ENCODE data around the gene DNHD1. TPM values are rescaled to one million over a fixed set of nuclear protein-coding genes. Genes with fewer than 3 reads are reported as not detected.

DNHD1 gene
- total RNA-seq, 4 donors from 2014 or later, result 5.9 to 13.6 (median 8.4) TPM

DNA sequence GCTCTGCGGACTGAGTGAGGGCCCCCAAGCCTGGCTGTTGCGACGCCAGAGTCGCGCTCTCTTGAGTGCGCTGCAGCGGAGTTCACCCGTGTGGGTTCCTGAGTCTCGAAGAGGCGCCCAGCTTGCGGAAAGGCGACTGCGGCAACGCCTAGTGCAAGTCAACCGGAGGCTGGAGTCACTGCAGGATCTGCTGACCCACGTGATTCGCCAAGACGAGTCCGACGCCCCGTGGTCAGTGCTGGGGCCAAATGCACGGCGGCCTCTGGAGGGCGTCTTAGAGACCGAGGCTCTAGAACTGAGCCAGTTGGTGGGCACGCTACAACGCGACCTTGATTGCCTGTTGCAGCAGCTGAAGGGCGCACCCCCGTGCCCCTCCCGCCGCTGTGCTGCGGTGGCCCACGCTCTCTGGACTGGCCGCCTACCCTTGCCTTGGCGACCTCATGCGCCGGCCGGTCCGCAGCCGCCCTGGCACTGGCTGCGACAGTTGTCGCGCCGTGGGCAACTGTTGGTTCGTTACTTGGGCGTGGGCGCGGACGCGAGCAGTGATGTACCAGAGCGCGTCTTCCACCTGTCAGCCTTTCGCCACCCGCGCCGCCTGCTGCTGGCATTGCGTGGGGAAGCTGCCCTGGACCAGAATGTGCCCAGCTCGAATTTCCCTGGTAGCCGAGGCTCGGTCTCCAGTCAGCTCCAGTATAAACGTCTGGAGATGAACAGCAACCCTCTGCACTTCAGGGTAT lies 73.8 kb downstream of the DNHD1 start:
- intact Hi-C loops (cut with DNase I; ENCODE audit: low total_unique reads), result no loop called here
- no peak for DNase-seq (ENCODE audit: low spot score in 2 of 2)
- WGBS, 2 donors, result 58 to 94% methylated on average over 62 of the region's 62 CpGs
- TF ChIP-seq, protein P1, sequence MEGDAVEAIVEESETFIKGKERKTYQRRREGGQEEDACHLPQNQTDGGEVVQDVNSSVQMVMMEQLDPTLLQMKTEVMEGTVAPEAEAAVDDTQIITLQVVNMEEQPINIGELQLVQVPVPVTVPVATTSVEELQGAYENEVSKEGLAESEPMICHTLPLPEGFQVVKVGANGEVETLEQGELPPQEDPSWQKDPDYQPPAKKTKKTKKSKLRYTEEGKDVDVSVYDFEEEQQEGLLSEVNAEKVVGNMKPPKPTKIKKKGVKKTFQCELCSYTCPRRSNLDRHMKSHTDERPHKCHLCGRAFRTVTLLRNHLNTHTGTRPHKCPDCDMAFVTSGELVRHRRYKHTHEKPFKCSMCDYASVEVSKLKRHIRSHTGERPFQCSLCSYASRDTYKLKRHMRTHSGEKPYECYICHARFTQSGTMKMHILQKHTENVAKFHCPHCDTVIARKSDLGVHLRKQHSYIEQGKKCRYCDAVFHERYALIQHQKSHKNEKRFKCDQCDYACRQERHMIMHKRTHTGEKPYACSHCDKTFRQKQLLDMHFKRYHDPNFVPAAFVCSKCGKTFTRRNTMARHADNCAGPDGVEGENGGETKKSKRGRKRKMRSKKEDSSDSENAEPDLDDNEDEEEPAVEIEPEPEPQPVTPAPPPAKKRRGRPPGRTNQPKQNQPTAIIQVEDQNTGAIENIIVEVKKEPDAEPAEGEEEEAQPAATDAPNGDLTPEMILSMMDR (IDR thresholded peaks at IDR 0.05), result no peak
- no peak for TF ChIP-seq POLR2A (IDR thresholded peaks at IDR 0.05)
- no peak overlapping the region for H3K4me3 ChIP-seq (ENCODE audit: low read depth, poor library complexity, severe bottlenecking)

DNA sequence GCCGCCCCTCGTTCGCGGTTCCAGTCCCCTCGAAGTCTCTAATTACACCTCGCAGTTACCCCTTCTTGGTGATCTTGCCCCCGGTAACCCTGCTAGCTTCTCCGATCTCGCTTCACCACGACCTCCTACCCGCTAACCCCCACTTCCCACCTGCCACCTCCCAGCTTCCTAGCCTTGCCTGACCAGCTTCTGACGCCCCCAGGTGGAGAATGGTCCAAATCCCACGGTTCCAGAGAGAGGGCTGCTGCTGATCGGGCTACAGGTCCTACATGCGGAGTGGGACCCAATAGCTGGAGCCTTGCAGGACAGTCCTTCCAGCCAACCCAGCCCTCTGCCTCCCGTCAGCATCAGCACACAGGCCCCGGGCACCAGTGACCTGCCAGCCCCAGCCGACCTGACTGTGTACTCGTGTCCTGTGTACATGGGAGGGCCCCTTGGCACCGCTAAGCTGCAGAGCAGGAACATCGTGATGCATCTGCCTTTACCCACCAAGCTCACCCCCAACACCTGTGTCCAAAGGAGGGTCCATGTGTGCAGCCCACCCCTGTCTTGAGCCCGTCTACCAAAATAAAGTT lies 74.4 kb downstream of the DNHD1 start:
- TF ChIP-seq POLR2A (IDR thresholded peaks at IDR 0.05), result no peak
- TF ChIP-seq, protein P1 (IDR thresholded peaks at IDR 0.05), result no peak
- intact Hi-C loops (cut with DNase I; ENCODE audit: low total_unique reads), result no loop called here
- no peak for DNase-seq (ENCODE audit: low spot score in 2 of 2)
- 53 to 89% methylated on average over 19 to 20 of the region's 22 CpGs for WGBS, 2 donors
- H3K4me3 ChIP-seq (ENCODE audit: low read depth, poor library complexity, severe bottlenecking), result no peak overlapping the region

DNA sequence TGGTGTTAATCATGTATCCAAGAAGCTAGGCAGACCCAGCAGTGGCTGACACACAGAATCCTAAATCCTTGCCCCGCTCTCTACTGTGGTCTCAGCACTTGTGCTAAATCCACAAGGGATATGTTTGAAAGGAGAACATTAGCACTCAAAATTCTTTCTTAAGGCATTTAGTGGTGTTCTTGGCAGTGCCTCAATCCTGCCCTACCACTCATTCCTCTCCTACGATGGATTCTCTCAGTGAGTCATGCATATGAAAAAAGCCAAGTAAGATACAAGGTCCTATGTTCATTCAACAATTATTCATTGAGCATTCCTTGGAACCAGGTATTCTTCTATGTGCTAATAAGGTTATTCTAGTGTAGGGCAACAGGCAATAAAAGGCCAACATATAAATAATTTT lies 75.1 kb downstream of the DNHD1 start:
- intact Hi-C loops (cut with DNase I; ENCODE audit: low total_unique reads), result no loop called here
- H3K4me3 ChIP-seq (ENCODE audit: low read depth, poor library complexity, severe bottlenecking), result no peak overlapping the region
- no peak for DNase-seq (ENCODE audit: low spot score in 2 of 2)
- WGBS, 2 donors, result 59% methylated on average over 2 of the region's 2 CpGs
- TF ChIP-seq, protein P1 (IDR thresholded peaks at IDR 0.05), result no peak
- no peak for TF ChIP-seq POLR2A (IDR thresholded peaks at IDR 0.05)

DNA sequence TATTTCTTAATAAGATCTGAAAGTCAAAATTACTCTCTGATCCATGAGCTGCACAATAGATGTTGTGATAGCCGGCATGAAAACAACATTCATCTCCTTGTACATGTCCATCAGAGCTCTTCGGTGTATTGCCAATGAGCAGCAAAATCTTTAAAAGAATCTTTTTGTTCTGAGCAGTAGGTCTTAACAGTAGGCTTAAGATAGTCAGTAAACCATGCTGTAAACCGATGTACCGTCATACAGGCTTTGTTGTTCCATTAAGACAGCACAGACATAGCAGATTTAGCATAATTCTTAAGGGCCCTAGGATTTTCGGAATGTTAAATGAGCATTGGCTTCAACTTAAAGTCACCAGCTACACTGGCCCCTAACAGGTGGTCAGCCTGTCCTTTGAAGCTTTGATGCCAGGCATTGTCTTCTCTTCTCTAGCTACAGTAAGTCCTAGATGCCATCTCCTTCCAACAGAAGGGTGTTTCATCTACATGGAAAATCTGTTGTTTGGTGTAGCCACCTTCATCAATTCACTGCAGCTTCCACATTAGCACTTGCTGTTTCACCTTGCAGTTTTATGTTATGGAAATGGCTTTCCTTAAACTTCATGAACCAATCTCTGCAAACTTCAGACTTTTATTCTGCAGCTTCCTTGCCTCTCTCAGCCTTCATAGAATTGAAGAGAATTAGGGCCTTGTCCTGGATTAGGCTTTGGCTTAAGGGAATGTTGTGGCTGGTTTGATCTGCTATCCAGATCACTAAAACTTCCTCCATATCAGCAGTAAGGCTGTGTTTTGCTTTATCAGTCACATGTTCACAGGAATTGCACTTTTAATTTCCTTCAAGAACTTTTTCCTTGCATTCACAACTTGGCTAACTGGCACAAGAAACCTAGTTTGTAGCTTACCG lies 78.0 kb downstream of the DNHD1 start:
- intact Hi-C loops (cut with DNase I; ENCODE audit: low total_unique reads), result no loop called here
- no peak overlapping the region for H3K4me3 ChIP-seq (ENCODE audit: low read depth, poor library complexity, severe bottlenecking)
- TF ChIP-seq POLR2A (IDR thresholded peaks at IDR 0.05), result no peak
- TF ChIP-seq, protein P1 (IDR thresholded peaks at IDR 0.05), result no peak
- no peak for DNase-seq (ENCODE audit: low spot score in 2 of 2)
- 88 to 91% methylated on average over 6 of the region's 6 CpGs for WGBS, 2 donors

DNA sequence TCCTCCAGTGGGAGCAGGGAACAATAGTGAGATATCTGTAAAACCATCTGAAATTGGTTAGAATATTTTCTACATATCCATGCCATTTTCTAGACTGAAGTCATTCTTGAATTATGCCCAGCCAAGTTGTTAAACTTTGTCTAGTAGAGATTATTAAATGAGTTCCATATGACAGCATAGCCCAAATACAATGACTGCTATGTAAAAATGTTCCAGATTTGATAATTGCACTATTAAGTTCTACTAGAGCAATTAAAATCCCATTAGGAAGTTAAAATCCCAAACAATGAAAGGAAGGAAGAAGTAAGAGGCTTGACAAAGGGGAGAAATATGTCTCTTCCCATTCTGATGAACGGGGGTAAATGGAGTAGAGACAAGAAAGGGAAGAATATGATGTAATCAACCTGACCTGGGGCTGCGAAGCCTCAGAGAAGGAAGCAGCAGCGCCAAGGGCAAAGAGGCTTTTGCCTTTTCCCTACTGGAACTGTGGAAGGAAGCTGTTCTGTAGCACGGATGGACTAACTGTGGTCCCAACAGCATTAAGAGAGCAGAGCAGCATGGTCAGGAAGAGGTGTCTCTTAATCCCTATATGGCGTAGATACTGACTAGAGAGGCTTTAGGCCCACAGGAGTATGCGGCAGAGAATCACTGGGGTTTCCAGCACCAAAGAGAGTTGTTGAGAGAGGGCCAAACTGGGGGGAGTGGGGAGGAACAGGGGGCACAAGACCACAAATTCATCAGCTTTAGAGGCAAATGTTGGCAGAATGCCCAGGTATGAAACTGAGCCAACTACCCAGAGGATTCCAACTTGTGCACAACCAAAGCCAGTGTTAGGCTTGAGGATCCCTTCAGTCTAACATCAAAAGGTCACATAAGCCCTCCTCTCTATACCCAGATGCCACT lies 79.6 kb downstream of the DNHD1 start:
- WGBS, 2 donors, result 36 to 40% methylated on average over 5 of the region's 6 CpGs
- no peak for DNase-seq (ENCODE audit: low spot score in 2 of 2)

More for the DNA sequence above, 79.6 kb downstream of the DNHD1 start:
- intact Hi-C loops (cut with DNase I; ENCODE audit: low total_unique reads), result no loop called here
- no peak for TF ChIP-seq POLR2A (IDR thresholded peaks at IDR 0.05)
- TF ChIP-seq, protein P1 (IDR thresholded peaks at IDR 0.05), result no peak
- no peak overlapping the region for H3K4me3 ChIP-seq (ENCODE audit: low read depth, poor library complexity, severe bottlenecking)
